ENCODE measurements around the gene DES. TPM values are rescaled to one million over a fixed set of nuclear protein-coding genes. Genes with fewer than 3 reads are reported as not detected.

The DES gene
- total and polyA plus RNA-seq, 2 of the 13 experiments (the other 11 are each of a cell fraction or from before 2014, with no cell fraction given): not detected

DNA sequence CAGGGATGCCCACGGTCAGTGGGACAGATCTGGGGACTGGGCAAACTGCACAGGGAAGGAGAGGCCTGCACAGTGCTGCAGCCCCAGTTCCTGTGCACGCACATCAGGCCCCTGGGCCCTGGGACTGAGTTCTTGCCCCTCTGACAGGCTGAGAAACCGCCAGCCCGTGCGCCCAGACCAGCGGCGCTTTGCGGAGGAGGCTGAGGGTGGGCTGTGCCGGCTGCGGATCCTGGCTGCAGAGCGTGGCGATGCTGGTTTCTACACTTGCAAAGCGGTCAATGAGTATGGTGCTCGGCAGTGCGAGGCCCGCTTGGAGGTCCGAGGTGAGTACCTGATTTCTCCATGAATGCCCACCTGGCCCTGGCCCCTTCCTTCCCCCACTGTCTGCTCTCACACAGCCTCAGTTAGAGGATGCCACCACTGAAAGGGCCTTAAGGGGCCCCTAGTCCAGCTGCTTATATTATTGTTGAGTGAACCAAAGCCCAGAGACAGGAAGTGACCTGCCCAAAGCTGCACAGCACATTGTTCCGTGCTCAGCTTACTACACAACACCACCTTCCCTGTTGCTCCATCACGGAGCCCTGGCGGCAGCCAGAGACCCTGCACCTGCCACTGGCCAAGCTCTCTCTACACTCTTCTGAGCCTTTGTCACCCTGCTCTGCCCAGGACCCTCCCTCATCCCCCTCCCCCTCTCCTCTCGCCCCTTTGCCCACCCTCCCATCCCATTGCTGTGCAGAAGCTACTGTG is 46.3 kb downstream of the DES start (continued):
- TF ChIP-seq, protein P1, sequence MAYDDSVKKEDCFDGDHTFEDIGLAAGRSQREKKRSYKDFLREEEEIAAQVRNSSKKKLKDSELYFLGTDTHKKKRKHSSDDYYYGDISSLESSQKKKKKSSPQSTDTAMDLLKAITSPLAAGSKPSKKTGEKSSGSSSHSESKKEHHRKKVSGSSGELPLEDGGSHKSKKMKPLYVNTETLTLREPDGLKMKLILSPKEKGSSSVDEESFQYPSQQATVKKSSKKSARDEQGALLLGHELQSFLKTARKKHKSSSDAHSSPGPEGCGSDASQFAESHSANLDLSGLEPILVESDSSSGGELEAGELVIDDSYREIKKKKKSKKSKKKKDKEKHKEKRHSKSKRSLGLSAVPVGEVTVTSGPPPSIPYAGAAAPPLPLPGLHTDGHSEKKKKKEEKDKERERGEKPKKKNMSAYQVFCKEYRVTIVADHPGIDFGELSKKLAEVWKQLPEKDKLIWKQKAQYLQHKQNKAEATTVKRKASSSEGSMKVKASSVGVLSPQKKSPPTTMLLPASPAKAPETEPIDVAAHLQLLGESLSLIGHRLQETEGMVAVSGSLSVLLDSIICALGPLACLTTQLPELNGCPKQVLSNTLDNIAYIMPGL (CRISPR knock-in tag; IDR thresholded peaks at IDR 0.05; ENCODE audit: borderline replicate concordance in 1 of 2, low read depth in 1 of 2): no peak
- TF ChIP-seq ZSCAN21 (CRISPR knock-in tag; IDR thresholded peaks at IDR 0.05; ENCODE audit: borderline replicate concordance): no peak
- TF ChIP-seq MBD4 (IDR thresholded peaks at IDR 0.05; ENCODE audit: borderline replicate concordance, low read length): no peak
- TF ChIP-seq THAP7 (CRISPR knock-in tag; IDR thresholded peaks at IDR 0.05): no peak

- in situ Hi-C loops (cut with HindIII; ENCODE audit: extremely low pct_ligation_motif_present, low pct_unique_long_range_greater_than_20kb) (no loop called here), intact Hi-C loops (cut with micrococcal nuclease; ENCODE audit: unreplicated experiment) (no loop called here)
- H3K4me2 ChIP-seq (ENCODE audit: low read depth, low read length): no peak overlapping the region
- WGBS (ENCODE audit: low lambda C conversion rate): 60% methylated on average over 45 of the region's 47 CpGs
- no peak for ATAC-seq
- no peaks in the 10 kb centered on the region for H3K4me1 ChIP-seq (ENCODE audit: insufficient read depth, low read length)
- H3K27ac ChIP-seq (ENCODE audit: extremely low read length, insufficient read depth, low read length): no peak overlapping the region
- no peaks in the 10 kb centered on the region for H4K20me1 ChIP-seq (ENCODE audit: insufficient read depth, low read length)
- CTCF ChIA-PET (ENCODE audit: low intra/inter-chr PET ratio, low total read pairs): no interaction called here
- POLR2A ChIA-PET: no interaction called here
- no peak overlapping the region for H2AFZ ChIP-seq (ENCODE audit: low read length)
- H3K27me3 ChIP-seq (ENCODE audit: control insufficient read depth in 1 of 2, insufficient read depth in 2 of 2, low read length in 2 of 2): peaks cover 13 to 84% of the 10 kb centered on the region in 2 experiments; a peak in 4 of 5 replicates
- FAIRE-seq: no peak
- H3K79me2 ChIP-seq (ENCODE audit: insufficient read depth, low read length): no peaks in the 10 kb centered on the region
- H3K9ac ChIP-seq (ENCODE audit: insufficient read depth, low read depth, low read length): no peak overlapping the region
- DNase-seq (ENCODE audit: low spot score): no peak
- BruUV-seq (replicated peaks): no TSS peak
- H3K9me3 ChIP-seq (ENCODE audit: low read length): no peaks in the 10 kb centered on the region
- no peak overlapping the region for H3K4me3 ChIP-seq (replicated peaks in 1 of 3; ENCODE audit: insufficient read depth in 1 of 3, low read depth in 2 of 3, low read length in 3 of 3)
- H3K36me3 ChIP-seq (replicated peaks in 1 of 2; ENCODE audit: control insufficient read depth in 1 of 2, insufficient read depth in 2 of 2, low read length in 2 of 2): no peaks in the 10 kb centered on the region
- TF ChIP-seq ZNF577 (CRISPR knock-in tag; IDR thresholded peaks at IDR 0.05; ENCODE audit: borderline replicate concordance, low read depth) (no peak), NFATC3 (CRISPR knock-in tag; IDR thresholded peaks at IDR 0.05) (no peak)
- TF ChIP-seq, protein P2, sequence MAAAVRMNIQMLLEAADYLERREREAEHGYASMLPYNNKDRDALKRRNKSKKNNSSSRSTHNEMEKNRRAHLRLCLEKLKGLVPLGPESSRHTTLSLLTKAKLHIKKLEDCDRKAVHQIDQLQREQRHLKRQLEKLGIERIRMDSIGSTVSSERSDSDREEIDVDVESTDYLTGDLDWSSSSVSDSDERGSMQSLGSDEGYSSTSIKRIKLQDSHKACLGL (CRISPR knock-in tag; IDR thresholded peaks at IDR 0.05): no peak
- TF ChIP-seq, protein P3, sequence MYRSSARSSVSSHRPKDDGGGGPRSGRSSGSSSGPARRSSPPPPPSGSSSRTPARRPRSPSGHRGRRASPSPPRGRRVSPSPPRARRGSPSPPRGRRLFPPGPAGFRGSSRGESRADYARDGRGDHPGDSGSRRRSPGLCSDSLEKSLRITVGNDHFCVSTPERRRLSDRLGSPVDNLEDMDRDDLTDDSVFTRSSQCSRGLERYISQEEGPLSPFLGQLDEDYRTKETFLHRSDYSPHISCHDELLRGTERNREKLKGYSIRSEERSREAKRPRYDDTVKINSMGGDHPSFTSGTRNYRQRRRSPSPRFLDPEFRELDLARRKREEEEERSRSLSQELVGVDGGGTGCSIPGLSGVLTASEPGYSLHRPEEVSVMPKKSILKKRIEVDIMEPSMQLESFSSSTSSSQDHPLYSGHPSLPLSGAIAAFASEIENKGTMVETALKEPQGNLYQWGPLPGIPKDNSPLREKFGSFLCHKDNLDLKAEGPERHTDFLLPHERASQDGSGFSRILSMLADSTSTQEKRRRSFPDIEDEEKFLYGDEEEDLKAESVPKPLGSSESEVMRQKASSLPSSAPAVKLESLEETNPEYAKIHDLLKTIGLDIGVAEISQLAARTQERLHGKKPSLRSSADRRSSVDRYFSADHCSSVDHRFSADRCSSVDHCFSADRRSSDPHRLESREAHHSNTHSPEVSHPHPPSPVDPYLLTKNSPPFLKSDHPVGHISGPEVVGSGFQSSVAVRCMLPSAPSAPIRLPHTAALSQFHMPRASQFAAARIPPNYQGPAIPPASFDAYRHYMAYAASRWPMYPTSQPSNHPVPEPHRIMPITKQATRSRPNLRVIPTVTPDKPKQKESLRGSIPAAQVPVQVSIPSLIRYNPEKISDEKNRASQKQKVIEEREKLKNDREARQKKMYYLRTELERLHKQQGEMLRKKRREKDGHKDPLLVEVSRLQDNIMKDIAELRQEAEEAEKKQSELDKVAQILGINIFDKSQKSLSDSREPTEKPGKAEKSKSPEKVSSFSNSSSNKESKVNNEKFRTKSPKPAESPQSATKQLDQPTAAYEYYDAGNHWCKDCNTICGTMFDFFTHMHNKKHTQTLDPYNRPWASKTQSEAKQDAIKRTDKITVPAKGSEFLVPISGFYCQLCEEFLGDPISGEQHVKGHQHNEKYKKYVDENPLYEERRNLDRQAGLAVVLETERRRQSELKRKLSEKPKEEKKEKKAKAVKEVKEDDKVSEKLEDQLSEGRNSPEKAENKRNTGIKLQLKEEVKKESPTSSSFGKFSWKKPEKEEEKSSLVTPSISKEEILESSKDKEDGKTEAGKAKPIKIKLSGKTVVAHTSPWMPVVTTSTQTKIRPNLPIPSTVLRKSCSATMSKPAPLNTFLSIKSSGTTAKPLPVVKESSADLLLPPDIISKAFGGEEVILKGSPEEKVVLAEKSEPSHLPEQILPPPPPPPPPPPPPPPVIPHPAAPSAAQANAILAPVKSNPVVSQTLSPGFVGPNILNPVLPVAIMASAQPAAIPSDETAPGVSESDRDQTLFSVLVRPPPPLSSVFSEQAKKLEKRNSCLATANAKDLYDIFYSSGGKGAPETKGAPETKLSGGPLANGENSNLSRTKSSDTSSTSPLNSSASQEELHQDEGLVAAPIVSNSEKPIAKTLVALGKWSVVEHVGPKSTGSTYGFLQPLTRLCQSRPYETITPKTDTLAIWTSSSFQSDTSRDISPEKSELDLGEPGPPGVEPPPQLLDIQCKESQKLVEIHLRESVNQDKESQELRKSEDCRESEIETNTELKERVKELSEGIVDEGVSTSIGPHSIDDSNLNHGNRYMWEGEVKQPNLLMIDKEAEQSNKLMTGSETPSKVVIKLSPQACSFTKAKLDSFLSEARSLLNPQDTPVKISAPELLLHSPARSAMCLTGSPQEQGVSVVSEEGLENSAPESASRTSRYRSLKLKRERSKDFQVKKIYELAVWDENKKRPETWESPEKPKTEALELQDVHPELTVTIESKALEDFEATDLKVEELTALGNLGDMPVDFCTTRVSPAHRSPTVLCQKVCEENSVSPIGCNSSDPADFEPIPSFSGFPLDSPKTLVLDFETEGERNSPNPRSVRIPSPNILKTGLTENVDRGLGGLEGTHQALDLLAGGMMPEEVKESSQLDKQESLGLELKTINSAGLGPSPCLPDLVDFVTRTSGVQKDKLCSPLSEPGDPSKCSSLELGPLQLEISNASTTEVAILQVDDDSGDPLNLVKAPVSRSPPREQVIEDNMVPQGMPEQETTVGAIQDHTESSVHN (CRISPR knock-in tag; IDR thresholded peaks at IDR 0.05): no peak
Observed at GRCh38 chr2:219465659-219466561, 47.7 kb downstream of the DES start.

Measured in HepG2 (cell line).